GM21737 (cell line): ENCODE measurements around the gene IL15.
"Not testable (repeated sequence)": the region's sequence is repeated elsewhere in the genome, so short reads cannot be mapped to it uniquely, and the experiment has no call there.

Source experiments
- ATAC-seq: cut with Tn5 transposase; IDR thresholded peaks from one replicate; pipeline ENCODE4 v1.9.1; 2021; ENCODE audit warnings: mild to moderate bottlenecking, moderate library complexity; ENCODE audit not compliant: unreplicated experiment

IL15 gene

GRCh38 chr4:141697116-141697515 lies 60.7 kb downstream of the IL15 start:
- no peak for ATAC-seq

DNA sequence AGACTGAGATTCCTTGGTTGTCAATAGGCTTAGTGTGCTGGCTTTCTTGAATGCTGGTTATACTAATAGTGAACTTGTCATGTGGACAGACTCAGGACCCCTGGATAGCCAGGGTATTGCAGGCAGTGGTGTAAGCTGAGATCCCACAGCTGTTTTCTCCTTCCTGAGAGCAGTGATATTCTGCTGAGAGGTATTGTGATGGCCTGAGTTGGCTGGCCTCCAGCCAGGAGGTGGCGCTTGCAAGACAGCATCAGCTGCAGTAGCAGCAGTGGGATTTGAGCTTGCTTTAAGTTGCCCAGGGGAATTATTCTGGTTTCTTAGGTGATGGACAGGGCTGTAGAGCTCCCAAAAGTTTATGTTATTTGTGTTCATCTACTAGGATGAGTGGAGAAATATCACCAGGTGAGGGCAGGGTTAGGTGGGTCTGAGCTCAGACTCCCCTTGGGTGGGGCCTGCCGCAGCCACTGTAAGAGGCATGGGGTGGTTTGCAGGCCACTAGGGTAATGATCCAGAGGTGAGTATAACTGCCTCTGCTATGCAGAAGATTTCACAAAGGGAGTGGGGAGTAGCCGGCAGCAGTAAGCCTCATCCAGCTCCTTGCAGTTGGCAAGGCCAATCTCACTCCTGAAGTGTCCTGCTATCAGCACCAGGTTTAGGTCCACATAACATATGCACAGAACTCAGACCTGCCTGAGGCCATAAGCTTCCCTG lies 66.2 kb downstream of the IL15 start:
- ATAC-seq = no peak

DNA sequence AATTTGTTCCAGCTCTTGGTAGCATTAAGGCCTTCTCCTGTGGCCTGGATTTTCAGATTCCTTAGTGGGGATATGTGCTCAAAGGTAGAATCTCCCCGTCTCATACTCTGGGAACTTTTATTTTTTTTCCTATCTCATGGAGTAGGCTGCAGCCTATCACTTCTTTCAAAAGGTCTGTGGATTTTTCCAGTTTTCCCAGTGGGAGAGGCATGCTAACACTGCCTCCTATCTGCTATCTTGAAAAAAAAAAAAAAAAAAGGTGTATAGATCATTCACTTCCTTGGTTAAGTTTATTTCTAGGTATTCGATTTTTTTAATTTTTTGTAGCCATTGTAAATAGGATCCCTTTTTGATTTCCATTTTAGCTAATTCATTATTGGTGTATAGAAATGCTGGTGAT lies 67.1 kb downstream of the IL15 start:
- no peak for ATAC-seq

DNA sequence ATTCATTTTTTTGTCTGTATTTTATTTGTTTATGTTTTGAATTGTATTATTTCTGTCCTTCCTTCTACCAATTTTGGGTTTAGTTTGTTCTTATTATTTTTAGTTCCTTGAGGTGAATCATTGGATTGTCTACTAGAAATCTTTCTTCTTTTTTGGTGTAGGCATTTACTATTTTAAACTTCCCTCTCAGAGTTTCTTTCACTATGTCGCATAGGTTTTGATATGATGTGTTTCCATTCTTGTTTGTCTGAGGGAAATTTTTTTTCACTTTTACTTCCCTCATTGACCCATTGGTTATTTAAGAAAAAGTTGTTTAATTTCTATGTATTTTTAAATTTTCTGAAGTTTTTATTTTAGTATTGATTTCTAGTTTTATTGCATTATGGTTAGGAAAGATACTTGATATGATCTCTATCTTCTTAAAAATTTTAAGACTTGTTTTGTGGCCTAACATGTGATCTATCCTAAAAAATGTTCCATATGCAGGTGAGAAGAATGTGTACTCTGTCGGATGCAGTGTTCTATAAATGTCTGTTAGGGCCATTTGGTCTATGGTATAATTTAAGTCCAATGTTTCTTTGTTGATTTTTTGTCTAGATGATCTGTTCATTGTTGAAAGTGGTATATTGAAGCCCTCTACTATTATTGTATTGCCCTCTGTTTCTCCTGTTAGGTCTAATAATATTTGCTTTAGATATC lies 68.8 kb downstream of the IL15 start:
- peak; percentile 56 for ATAC-seq

DNA sequence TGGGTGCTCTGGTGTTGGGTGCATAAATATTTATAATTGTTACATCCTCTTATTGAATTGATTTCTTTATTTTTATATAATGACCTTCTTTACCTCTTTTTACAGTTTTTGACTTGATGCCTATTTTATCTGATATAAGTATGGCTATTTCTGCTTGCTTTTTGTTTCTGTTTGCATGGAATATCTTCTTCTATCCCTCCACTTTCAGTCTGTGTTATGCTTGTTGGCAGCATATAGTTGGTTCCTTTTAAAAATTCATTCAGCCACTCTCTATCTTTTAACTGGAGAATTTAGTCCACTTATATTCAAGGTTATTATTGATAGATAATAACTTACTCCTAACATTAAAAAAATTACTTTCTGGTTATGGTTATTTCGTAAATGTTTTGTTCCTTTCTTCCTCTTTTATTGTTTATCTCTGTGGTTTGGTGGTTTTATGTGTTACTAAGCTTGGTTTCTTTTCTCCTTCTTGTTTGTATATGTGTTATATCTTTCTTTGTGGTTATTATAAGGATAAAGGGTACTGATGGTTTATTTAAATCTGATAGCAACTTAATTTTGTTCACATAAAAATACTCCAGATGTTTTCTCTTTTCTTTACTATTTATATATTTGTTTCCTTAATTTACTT lies 69.5 kb downstream of the IL15 start:
- peak; percentile 72 for ATAC-seq

- ATAC-seq = no peak
Observed at GRCh38 chr4:141706445-141706844, 70.1 kb downstream of the IL15 start.

GRCh38 chr4:141711211-141711610 lies 74.8 kb downstream of the IL15 start:
- ATAC-seq = no peak

GRCh38 chr4:141713185-141713584 lies 76.8 kb downstream of the IL15 start:
- no peak for ATAC-seq

DNA sequence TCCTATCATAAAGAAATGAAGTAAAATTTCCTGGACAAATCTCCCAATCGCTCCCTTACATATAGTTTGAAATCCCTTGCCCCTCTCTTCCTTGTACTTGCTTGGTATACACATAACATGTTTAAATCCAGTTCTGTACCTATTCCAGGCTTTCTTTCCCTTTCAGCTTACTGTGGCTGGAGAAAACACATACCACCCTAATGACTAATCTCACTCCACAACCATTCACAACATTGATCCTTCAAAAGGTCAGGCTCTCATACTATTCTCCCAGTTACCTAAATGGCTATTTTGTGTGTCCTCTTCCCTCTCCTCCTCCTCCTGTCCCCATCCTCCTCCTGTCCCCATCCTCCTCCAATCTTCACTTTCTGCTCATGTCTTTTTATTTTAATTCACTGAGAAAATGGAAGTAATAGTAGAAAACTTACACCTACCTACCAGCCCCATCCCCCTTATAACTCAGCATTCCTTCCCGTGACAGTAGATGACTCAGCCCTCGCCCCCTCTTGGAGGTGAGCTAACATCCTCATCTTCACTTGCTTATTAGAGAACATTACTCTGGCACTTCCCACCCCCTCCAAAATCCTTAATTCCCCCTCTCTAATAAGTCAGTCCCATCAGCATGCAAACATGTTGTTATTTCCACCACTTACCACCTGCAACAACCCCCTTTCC lies 77.5 kb downstream of the IL15 start:
- ATAC-seq = no peak

- no peak for ATAC-seq
Observed at GRCh38 chr4:141719585-141719984, 83.2 kb downstream of the IL15 start.

DNA sequence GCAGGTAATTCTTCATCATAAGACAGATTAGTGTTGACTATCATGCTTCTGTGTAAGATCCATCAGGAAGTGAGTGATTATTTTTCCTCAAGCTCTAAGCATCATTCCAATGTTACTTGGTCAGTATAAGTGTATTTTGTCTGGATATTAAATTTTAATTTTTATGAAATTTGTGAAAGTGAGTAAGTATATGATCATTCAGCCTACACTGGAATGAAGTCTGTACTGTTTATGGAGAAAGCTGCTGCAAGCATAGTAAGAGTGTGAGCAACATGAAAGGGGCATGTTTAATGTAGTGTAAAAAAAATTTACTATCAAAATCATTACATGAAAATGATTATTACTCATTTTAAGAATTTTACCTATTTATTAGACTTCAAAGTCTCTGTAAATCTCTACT lies 84.8 kb downstream of the IL15 start:
- ATAC-seq = no peak

DNA sequence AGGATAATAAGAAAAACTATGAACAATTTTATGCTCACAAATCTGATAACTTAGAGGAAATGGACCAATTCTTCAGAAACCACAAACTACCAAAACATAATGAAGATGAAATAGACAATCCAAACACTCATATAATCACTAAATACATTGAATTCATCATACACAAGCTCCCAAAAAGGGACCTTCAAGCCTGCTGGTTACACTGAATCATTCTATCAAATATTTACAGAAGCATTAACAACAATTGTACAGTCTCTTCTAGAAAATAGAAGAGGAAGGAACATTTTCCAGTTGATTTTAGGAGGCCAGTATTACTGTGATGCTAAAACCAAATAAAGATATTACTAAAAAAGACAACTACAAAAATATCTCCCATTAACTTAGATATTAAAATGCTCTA lies 88.3 kb downstream of the IL15 start:
- no peak for ATAC-seq

DNA sequence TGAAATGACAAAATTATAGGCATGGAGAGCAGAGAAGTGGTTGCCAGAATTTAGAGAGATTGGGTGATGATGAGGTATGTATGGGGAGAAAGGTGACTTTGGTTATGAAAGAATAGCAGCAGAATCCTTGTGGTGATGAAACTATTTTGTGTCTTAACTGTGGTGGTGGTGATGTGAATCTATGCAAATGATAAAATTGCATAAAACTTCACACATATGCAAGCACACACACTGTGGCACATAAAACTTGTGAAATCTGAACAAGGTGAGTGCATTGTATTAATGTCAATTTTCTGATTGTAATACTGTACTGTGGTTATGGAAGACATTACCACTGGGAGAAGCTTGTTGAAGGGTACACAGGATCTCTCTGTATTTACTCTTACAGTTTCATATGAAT lies 91.0 kb downstream of the IL15 start:
- ATAC-seq = no peak

- no peak for ATAC-seq
Observed at GRCh38 chr4:141730805-141731204, 94.4 kb downstream of the IL15 start.

DNA sequence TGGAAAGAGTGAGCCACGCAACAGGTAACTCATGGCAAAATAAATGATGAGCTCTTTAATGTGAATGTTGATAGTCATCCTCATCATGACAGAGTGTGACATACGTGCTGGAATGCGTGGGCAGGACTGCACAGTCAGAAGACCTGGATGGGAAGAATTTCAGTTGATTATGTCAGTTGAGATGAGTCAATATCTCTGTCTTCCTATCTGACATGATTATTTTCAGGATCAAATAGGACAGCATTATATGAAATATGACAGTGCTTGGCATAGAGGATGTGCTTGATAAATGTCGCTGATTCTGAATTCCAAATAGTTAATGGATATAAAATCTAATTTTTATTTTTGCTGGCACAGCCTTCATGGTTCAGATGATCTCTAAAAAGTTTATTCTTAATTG lies 95.1 kb downstream of the IL15 start:
- ATAC-seq = no peak

DNA sequence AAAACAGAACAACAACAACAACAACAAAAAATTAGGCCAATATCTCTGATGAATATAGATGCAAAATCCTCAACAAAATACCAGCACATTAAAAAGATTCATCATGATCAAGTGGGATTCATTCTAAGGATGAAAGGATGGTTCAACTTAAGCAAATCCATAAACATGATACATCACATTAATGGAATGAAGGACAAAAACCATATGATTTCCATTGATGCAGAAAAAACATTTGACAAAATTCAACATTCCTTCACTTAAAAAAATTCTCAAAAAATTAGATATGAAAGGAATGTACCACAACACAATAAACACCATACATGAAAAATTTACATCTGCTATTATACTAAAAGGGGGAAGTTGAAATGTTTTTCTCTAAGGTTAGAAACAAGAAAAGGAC lies 103.3 kb downstream of the IL15 start:
- no peak for ATAC-seq

DNA sequence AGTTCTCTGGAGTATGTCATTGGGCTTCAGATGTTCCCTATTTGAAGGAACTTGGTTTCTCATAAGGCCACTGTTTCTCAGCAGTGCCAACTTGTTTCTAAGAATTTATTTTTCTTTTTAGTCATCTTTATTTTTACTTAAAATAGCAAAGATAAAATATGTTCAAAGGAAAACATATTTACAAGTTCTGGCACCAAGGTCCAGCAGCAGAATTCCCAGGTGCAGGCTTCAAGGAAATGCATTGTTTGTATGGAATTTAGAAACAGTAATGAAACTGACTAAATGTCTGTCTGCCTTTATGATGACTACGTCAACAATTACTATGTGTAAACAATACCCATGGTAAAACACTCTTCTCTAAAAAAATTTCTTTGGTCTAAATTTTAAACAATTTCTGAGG lies 109.6 kb downstream of the IL15 start:
- ATAC-seq = no peak

GRCh38 chr4:141751806-141752205 lies 115.4 kb downstream of the IL15 start:
- not testable (repeated sequence) for ATAC-seq

DNA sequence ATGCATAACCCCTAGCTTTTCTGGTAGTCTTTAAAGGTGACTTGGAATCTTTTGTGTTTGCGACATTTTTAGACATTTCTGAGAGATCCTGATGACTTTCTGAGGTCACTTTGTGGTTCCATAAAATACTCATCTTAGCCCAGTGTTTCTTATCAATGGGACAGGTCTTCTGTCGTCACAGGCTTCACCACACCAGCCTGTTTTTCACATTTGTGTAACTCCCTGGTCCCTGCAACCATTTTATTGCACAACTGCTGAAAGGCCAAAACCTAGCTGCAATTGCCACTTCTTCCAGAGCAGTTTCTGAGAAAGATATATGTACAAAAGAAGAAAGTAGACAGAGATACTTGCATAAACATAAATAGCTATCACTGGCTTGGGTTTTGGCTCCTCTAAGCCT lies 120.9 kb downstream of the IL15 start:
- no peak for ATAC-seq

DNA sequence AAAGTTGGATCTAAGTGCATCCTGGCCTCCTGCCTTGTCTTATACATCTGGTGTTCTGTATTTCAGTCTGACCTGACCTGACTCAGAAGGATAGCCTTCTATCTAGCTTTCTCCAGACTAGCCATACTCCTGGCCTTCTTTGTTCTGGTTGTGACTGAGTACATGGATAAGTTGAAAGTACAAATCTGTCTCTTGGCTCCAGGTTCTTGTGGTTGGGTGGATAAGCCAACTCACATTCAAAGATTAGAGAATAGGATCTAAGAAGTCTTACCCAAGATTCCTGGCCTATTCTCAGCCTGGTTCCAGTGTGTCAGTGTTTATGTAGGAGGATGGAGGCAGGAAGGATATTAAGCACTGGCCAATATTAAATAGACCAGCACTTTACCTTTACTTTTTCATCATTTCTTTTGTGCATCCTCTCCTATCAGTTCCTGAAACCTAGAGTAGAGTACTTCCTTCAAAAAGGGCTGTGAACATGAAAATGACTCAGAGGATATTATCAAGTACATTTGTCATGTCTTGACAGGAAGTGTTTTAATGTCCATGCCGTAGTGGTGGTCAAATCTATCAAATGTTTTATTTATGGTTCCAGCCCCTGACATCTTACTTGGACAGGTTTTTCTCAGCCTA lies 123.5 kb downstream of the IL15 start:
- no peak for ATAC-seq

- no peak for ATAC-seq
Observed at GRCh38 chr4:141761926-141762325, 125.5 kb downstream of the IL15 start.
